Trophoblast cell (in vitro differentiated cells and primary cell): ENCODE data around the gene CCDC50.

ENCODE experiments used
- DNase-seq, 2 donors: peaks; one replicate each; pipeline ENCODE4 v3.0.0-alpha.2; 2016
- H2AFZ ChIP-seq: 2 replicates; pipeline ENCODE4 v1.6.1; 2013; ENCODE audit warnings: low read length, moderate library complexity, mild to moderate bottlenecking; ENCODE audit not compliant: insufficient read depth, poor library complexity
- H2AK5ac ChIP-seq: 2 replicates; pipeline ENCODE4 v1.6.1; 2013; ENCODE audit warnings: mild to moderate bottlenecking, low read length
- H2BK120ac ChIP-seq: 2 replicates; pipeline ENCODE4 v1.6.1; 2013; ENCODE audit warnings: low read length, mild to moderate bottlenecking, moderate library complexity; ENCODE audit not compliant: insufficient read depth, poor library complexity
- H2BK12ac ChIP-seq: 2 replicates; pipeline ENCODE4 v1.6.1; 2013; ENCODE audit warnings: mild to moderate bottlenecking, low read length, moderate library complexity
- H2BK5ac ChIP-seq: 2 replicates; pipeline ENCODE4 v1.6.1; 2013; ENCODE audit warnings: low read length, low read depth, moderate library complexity, mild to moderate bottlenecking; ENCODE audit not compliant: poor library complexity
- H3K14ac ChIP-seq: 2 replicates; pipeline ENCODE4 v1.6.1; 2013; ENCODE audit warnings: mild to moderate bottlenecking, low read length
- H3K18ac ChIP-seq: 2 replicates; pipeline ENCODE4 v1.6.1; 2013; ENCODE audit warnings: mild to moderate bottlenecking, low read length
- H3K23ac ChIP-seq: 2 replicates; pipeline ENCODE4 v1.6.1; 2013; ENCODE audit warnings: low read length
- H3K27ac ChIP-seq: 2 replicates; pipeline ENCODE4 v1.5.1; 2013; ENCODE audit warnings: low read depth, mild to moderate bottlenecking, inconsistent platforms, low read length, moderate library complexity
- H3K27me3 ChIP-seq: 2 replicates; pipeline ENCODE4 v1.6.1; 2013; ENCODE audit warnings: inconsistent platforms, mild to moderate bottlenecking, low read length, moderate library complexity; ENCODE audit not compliant: insufficient read depth
- H3K36me3 ChIP-seq, 2 experiments: 1 replicate in 1 of 2; 2 replicates in 1 of 2; pipeline ENCODE4 v1.6.1; 2013; ENCODE audit warnings: low read length in 2 of 2, mild to moderate bottlenecking in 2 of 2, moderate library complexity in 1 of 2; ENCODE audit not compliant: insufficient read depth in 2 of 2, control insufficient read depth in 1 of 2
- H3K4ac ChIP-seq: 2 replicates; pipeline ENCODE4 v1.6.1; 2013; ENCODE audit warnings: low read depth, mild to moderate bottlenecking, low read length, moderate library complexity
- H3K4me1 ChIP-seq, 2 experiments: 1 replicate in 1 of 2; 2 replicates in 1 of 2; pipeline ENCODE4 v1.6.1; 2013; ENCODE audit warnings: low read length in 2 of 2, mild to moderate bottlenecking in 2 of 2, moderate library complexity in 1 of 2; ENCODE audit not compliant: insufficient read depth in 2 of 2, control insufficient read depth in 1 of 2
- H3K4me2 ChIP-seq: 2 replicates; pipeline ENCODE4 v1.6.1; 2013; ENCODE audit warnings: inconsistent platforms, mild to moderate bottlenecking, low read length, moderate library complexity
- H3K4me3 ChIP-seq: 2 replicates; pipeline ENCODE4 v1.5.1; 2013; ENCODE audit warnings: mild to moderate bottlenecking, low read depth, low read length, inconsistent platforms
- H3K79me1 ChIP-seq: one replicate; pipeline ENCODE4 v1.6.1; 2013; ENCODE audit warnings: low read length
- H3K79me2 ChIP-seq: 2 replicates; pipeline ENCODE4 v1.6.1; 2013; ENCODE audit warnings: low read length, mild to moderate bottlenecking; ENCODE audit not compliant: control insufficient read depth, insufficient read depth, poor library complexity
- H3K9ac ChIP-seq: 2 replicates; pipeline ENCODE4 v1.6.1; 2013; ENCODE audit warnings: mild to moderate bottlenecking, low read length
- H3K9me3 ChIP-seq: 2 replicates; pipeline ENCODE4 v1.6.1; 2013; ENCODE audit warnings: low read depth, mild to moderate bottlenecking, control low read depth, inconsistent platforms, low read length; ENCODE audit not compliant: insufficient read depth
- H4K12ac ChIP-seq: 2 replicates; pipeline ENCODE4 v1.6.1; 2013; ENCODE audit warnings: low read depth, mild to moderate bottlenecking, low read length, moderate library complexity
- H4K8ac ChIP-seq: 2 replicates; pipeline ENCODE4 v1.6.1; 2013; ENCODE audit warnings: low read depth, mild to moderate bottlenecking, low read length, moderate library complexity
- H4K91ac ChIP-seq: one replicate; pipeline ENCODE4 v1.6.1; 2013; ENCODE audit warnings: low read depth, mild to moderate bottlenecking, low read length, moderate library complexity
- WGBS: extraction: QIAGEN DNeasy Blood & Tissue Kit; methylation state at CpG from one replicate; pipeline ENCODE4 v1.1.7; 2013; ENCODE audit warnings: missing lambda C conversion rate; ENCODE audit not compliant: insufficient read length, insufficient coverage; ENCODE audit errors: extremely low coverage; 5-methylcytosine and 5-hydroxymethylcytosine counted together

The CCDC50 gene

GRCh38 chr3:191397771-191398170 is 68.6 kb downstream of the CCDC50 start:
- Histone ChIP-seq H4K8ac (no peak overlapping the region), H2AFZ (no peak overlapping the region), H3K27ac (no peak overlapping the region), H3K4me3 (no peak overlapping the region), H2BK120ac (no peak overlapping the region), H3K23ac (no peak overlapping the region), H3K4me2 (no peak overlapping the region), H4K91ac (no peak overlapping the region), H3K14ac (no peak overlapping the region), H3K27me3 (no peaks in the 10 kb centered on the region), H3K36me3 (peaks cover 0 to 3% of the 10 kb centered on the region in 2 experiments), H3K9me3 (no peaks in the 10 kb centered on the region), H3K18ac (no peak overlapping the region), H3K79me1 (no peaks in the 10 kb centered on the region), H3K4me1 (no peaks in the 10 kb centered on the region), H2BK12ac (no peak overlapping the region), H3K79me2 (no peaks in the 10 kb centered on the region), H4K12ac (no peak overlapping the region), H2BK5ac (no peak overlapping the region), H3K4ac (no peak overlapping the region), H2AK5ac (no peak overlapping the region), H3K9ac (no peak overlapping the region)
- peak; percentile 2 to 35 for DNase-seq
- no CpG with 5 or more reads among the region's 3 CpGs for WGBS

- H3K79me1 ChIP-seq: no peaks in the 10 kb centered on the region
- H3K4me1 ChIP-seq: no peaks in the 10 kb centered on the region
- no peak overlapping the region for H3K9ac ChIP-seq
- H4K12ac ChIP-seq: no peak overlapping the region
- H3K36me3 ChIP-seq: peaks cover 0 to 3% of the 10 kb centered on the region in 2 experiments
- H4K91ac ChIP-seq: no peak overlapping the region
- H2BK5ac ChIP-seq: no peak overlapping the region
- H2BK120ac ChIP-seq: no peak overlapping the region
- H3K23ac ChIP-seq: no peak overlapping the region
- H3K4me2 ChIP-seq: no peak overlapping the region
- H4K8ac ChIP-seq: no peak overlapping the region
- no peaks in the 10 kb centered on the region for H3K27me3 ChIP-seq
- no peak overlapping the region for H2AFZ ChIP-seq
- no peak overlapping the region for H2AK5ac ChIP-seq
- WGBS: 100% methylated on average over 1 of the region's 1 CpG
- H3K18ac ChIP-seq: no peak overlapping the region
- H2BK12ac ChIP-seq: no peak overlapping the region
- H3K27ac ChIP-seq: no peak overlapping the region
- no peak for DNase-seq
- H3K4ac ChIP-seq: no peak overlapping the region
- H3K4me3 ChIP-seq: no peak overlapping the region
- H3K14ac ChIP-seq: no peak overlapping the region
- no peaks in the 10 kb centered on the region for H3K9me3 ChIP-seq
- H3K79me2 ChIP-seq: no peaks in the 10 kb centered on the region
These were observed 69.4 kb downstream of the CCDC50 start for GRCh38 chr3:191398607-191399006.

- no peaks in the 10 kb centered on the region for H3K27me3 ChIP-seq
- no peak overlapping the region for H3K27ac ChIP-seq
- H3K79me1 ChIP-seq: no peaks in the 10 kb centered on the region
- no peak overlapping the region for H2BK5ac ChIP-seq
- peaks cover 0 to 3% of the 10 kb centered on the region in 2 experiments for H3K36me3 ChIP-seq
- H2AK5ac ChIP-seq: no peak overlapping the region
- H3K4me1 ChIP-seq: no peaks in the 10 kb centered on the region
- H3K9me3 ChIP-seq: no peaks in the 10 kb centered on the region
- H2BK12ac ChIP-seq: no peak overlapping the region
- WGBS: no CpG with 5 or more reads among the region's 3 CpGs
- no peak overlapping the region for H3K9ac ChIP-seq
- no peak overlapping the region for H4K8ac ChIP-seq
- H2AFZ ChIP-seq: no peak overlapping the region
- no peak overlapping the region for H3K4me3 ChIP-seq
- H4K91ac ChIP-seq: no peak overlapping the region
- H2BK120ac ChIP-seq: no peak overlapping the region
- DNase-seq: no peak
- H3K4me2 ChIP-seq: no peak overlapping the region
- H3K14ac ChIP-seq: no peak overlapping the region
- H3K23ac ChIP-seq: no peak overlapping the region
- no peak overlapping the region for H3K18ac ChIP-seq
- H4K12ac ChIP-seq: no peak overlapping the region
- H3K4ac ChIP-seq: no peak overlapping the region
- H3K79me2 ChIP-seq: no peaks in the 10 kb centered on the region
These were observed 70.7 kb downstream of the CCDC50 start for GRCh38 chr3:191399918-191400317.

GRCh38 chr3:191401775-191402357 is 72.7 kb downstream of the CCDC50 start:
- H3K79me2 ChIP-seq: no peaks in the 10 kb centered on the region
- no peaks in the 10 kb centered on the region for H3K4me1 ChIP-seq
- no CpG with 5 or more reads among the region's 12 CpGs for WGBS

More at GRCh38 chr3:191401775-191402357, 72.7 kb downstream of the CCDC50 start:
- no peak overlapping the region for H2BK5ac ChIP-seq
- H3K36me3 ChIP-seq: peaks cover 0 to 3% of the 10 kb centered on the region in 2 experiments
- no peak overlapping the region for H4K91ac ChIP-seq
- peak; percentile 13 to 31 for DNase-seq
- H2AFZ ChIP-seq: no peak overlapping the region
- no peak overlapping the region for H3K27ac ChIP-seq
- no peak overlapping the region for H4K12ac ChIP-seq
- no peak overlapping the region for H2AK5ac ChIP-seq
- H3K23ac ChIP-seq: peak overlapping the region; percentile 34
- H2BK12ac ChIP-seq: no peak overlapping the region
- no peak overlapping the region for H3K14ac ChIP-seq
- H3K9me3 ChIP-seq: no peaks in the 10 kb centered on the region
- H2BK120ac ChIP-seq: no peak overlapping the region
- no peak overlapping the region for H4K8ac ChIP-seq
- H3K18ac ChIP-seq: no peak overlapping the region
- no peaks in the 10 kb centered on the region for H3K27me3 ChIP-seq
- no peak overlapping the region for H3K4me3 ChIP-seq
- no peak overlapping the region for H3K9ac ChIP-seq
- no peak overlapping the region for H3K4ac ChIP-seq
- no peaks in the 10 kb centered on the region for H3K79me1 ChIP-seq
- no peak overlapping the region for H3K4me2 ChIP-seq
